Cardiac muscle cell (in vitro differentiated cells and primary cell): ENCODE data around the gene CENPE. TPM values are rescaled to one million over a fixed set of nuclear protein-coding genes. Genes with fewer than 3 reads are reported as not detected.

Experiments
- DNase-seq, 2 donors: peaks; one replicate each; pipeline versions ENCODE4 v3.0.0 to v3.0.0-alpha.2; 2010 to 2017; ENCODE audit warnings: low read depth in 1 of 2, low spot score in 1 of 2
- H3K27ac ChIP-seq: fragments of 200-600 bp; sonication (generic); 2 replicates; pipeline ENCODE4 v1.5.1; 2016
- H3K27me3 ChIP-seq: fragments of 200-600 bp; sonication (generic); 2 replicates; pipeline ENCODE4 v1.6.0; 2016; ENCODE audit warnings: control low read depth
- H3K36me3 ChIP-seq: fragments of 200-600 bp; sonication (generic); 2 replicates; pipeline ENCODE4 v1.5.1; 2016; ENCODE audit warnings: control low read depth
- H3K4me1 ChIP-seq: fragments of 200-600 bp; sonication (generic); 2 replicates; pipeline ENCODE4 v1.8.1; 2017; ENCODE audit warnings: low read depth, mild to moderate bottlenecking, mixed run types
- H3K4me3 ChIP-seq: fragments of 200-600 bp; sonication (generic); 2 replicates; pipeline ENCODE4 v1.5.1; 2016; ENCODE audit warnings: mild to moderate bottlenecking
- H3K9me3 ChIP-seq: fragments of 200-600 bp; sonication (generic); 2 replicates; pipeline ENCODE4 v1.5.1; 2017; ENCODE audit warnings: low read depth, mild to moderate bottlenecking, control low read depth
- polyA plus RNA-seq: library from polyadenylated mRNA; unstranded; fragments of >200 nt; fragmentation: Nextera tagmentation; extraction: Ambion mirVana; gene quantifications from 2 replicates; pipeline ENCODE4 v1.2.1, GENCODE V29; 2016
- total RNA-seq: library from RNA; depleted of rRNA; stranded (reverse); fragments of >200 nt; gene quantifications from 2 replicates; pipeline ENCODE4 v1.2.3, GENCODE V29; 2016
- TF ChIP-seq, protein P1 (sequence below): IDR thresholded peaks from 2 replicates; pipeline ENCODE4 v1.5.1; 2012; ENCODE audit warnings: low read depth, mild to moderate bottlenecking, low read length

Gene CENPE
- total and polyA plus RNA-seq, 2 experiments from 2014 or later: 3.5 to 16.4 TPM

DNA sequence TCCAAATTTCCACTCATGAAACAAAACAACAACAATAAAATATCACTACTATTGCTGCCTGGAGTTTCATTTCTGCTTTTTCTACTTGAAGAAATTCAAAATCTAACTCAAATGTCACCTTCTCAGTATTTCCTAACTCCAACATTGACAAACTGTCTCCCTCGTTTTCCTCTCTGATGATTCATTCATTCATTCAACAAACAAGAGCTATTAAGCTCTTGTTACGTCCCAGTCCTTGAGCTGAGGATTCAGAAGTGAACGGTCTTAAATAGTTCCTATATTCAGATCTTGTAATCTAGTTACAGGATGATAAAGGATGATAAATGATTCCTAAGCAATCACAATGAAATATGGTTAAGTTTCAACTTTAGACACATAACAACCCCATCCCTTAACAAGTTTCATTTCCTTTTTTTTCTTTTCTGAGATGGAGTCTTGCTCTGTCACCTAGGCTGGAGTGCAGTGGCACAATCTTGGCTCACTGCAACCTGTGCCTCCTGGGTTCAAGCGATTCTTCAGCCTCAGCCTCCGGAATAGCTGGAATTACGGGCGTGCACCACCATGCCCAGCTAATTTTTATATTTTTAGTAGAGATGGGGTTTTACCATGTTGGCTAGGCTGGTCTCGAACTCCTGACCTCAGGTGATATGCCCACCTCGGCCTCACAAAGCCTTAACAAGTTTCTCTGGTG, 123.3 kb downstream of the CENPE start:
- Histone ChIP-seq H3K36me3 (no peaks in the 10 kb centered on the region), H3K4me3 (no peak overlapping the region), H3K9me3 (no peaks in the 10 kb centered on the region), H3K27me3 (no peaks in the 10 kb centered on the region), H3K4me1 (peaks cover 6% of the 10 kb centered on the region), H3K27ac (no peak overlapping the region)
- TF ChIP-seq, protein P1, sequence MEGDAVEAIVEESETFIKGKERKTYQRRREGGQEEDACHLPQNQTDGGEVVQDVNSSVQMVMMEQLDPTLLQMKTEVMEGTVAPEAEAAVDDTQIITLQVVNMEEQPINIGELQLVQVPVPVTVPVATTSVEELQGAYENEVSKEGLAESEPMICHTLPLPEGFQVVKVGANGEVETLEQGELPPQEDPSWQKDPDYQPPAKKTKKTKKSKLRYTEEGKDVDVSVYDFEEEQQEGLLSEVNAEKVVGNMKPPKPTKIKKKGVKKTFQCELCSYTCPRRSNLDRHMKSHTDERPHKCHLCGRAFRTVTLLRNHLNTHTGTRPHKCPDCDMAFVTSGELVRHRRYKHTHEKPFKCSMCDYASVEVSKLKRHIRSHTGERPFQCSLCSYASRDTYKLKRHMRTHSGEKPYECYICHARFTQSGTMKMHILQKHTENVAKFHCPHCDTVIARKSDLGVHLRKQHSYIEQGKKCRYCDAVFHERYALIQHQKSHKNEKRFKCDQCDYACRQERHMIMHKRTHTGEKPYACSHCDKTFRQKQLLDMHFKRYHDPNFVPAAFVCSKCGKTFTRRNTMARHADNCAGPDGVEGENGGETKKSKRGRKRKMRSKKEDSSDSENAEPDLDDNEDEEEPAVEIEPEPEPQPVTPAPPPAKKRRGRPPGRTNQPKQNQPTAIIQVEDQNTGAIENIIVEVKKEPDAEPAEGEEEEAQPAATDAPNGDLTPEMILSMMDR: no peak
- DNase-seq: no peak

DNA sequence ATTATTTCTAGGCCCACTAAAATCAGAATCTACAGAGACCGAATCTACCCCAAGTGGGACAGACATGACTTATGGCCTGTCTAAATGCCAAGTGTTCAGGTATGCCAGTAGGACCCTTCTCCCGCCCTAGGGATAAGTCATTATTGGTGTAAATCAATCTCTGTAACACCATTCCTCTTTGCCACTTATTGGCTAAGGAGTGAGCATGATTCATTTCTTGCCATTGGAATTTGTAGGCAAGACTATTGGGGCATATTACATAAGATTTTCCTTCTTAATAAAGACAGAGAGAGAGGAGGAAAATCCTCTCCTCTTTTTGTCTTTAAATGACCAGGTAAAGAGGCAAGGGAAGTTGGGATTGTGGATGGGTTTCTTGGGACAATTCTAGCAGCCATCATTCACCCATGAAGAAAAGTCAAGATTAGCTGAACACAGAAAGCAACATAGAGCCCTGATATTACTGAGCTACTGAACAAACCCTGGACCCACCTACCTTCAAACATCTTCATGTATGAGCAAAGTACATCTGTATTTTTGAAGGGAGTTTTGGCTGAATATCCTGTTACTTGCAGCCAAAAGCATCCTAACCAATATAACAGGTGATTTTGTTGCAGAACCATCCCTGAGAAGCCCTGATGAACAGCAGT, 124.2 kb downstream of the CENPE start:
- H3K36me3 ChIP-seq: no peaks in the 10 kb centered on the region
- DNase-seq: no peak
- TF ChIP-seq, protein P1: no peak

DNA sequence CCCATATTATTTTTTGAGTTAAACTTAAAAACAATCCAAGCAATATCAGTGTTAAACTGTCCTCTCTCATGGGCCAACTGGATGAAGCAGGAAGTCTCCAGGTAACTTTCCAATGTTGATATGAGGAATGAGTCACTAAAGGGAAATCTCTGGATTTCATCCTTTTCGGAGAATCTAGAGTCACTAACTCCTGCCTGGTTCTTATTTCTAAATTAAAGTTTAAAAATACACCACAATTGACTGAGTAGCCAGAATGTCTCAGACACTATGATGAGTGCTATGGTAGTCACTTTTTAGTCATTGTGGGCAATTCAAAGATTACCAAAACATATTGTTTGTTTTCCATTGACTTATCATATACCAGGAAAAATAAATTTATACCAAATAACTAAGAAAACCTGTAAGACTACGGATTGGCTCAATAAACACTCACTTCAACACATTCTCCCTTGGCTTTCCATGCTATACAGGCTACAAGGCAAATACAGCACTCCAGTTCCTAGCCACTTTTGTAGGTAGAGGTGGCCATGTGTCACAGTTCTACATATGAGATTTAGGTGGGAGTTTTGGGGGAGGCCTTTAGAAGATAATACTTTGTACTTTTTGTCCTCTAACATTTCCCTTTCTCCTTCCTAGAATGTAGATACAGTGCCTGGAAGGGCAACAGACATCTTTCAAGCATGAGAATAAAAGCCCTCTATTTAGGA, 130.1 kb downstream of the CENPE start:
- H3K36me3 ChIP-seq: no peaks in the 10 kb centered on the region
- no peaks in the 10 kb centered on the region for H3K27me3 ChIP-seq
- no peaks in the 10 kb centered on the region for H3K4me1 ChIP-seq
- H3K9me3 ChIP-seq: no peaks in the 10 kb centered on the region
- no peak overlapping the region for H3K27ac ChIP-seq
- H3K4me3 ChIP-seq: no peak overlapping the region
- DNase-seq: no peak
- TF ChIP-seq, protein P1: no peak

More for the DNA sequence above, 124.2 kb downstream of the CENPE start:
- no peaks in the 10 kb centered on the region for H3K9me3 ChIP-seq
- no peak overlapping the region for H3K4me3 ChIP-seq
- H3K27ac ChIP-seq: no peak overlapping the region
- H3K4me1 ChIP-seq: peaks cover 6% of the 10 kb centered on the region
- H3K27me3 ChIP-seq: no peaks in the 10 kb centered on the region

DNA sequence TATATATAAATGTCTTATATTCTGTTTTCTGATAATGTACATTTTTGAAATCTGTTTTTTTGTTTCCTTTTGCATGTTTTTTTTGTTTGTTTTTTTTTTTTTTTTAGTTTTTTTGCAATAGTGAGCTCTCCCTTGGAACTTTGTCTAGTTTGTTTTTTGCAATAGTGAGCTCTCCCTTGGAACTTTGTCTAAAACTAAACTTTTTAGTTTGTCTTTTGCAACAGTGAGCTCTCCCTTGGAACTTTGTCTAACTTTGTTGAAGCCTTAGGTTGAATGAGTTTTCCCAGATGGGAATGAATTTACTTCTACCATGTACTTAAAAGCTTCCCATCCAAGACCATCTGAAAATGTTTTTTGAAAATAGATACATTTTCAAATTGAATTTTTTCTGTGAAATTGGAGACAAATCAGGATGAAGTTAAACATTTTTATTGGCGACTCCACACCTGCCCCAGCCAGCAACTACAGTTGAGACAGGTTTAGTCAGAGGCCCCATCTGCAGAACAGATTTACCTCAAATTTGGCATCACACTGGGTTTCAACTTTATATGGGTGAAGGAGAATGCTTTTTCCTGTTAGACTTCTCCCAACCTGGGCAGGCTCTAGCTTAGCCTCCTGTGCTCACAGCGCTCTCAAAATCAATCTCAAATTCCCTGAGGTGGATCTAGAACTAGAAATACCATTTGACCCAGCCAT, 137.5 kb downstream of the CENPE start:
- no peaks in the 10 kb centered on the region for H3K36me3 ChIP-seq
- H3K4me3 ChIP-seq: no peak overlapping the region
- H3K27me3 ChIP-seq: no peaks in the 10 kb centered on the region
- no peak for DNase-seq
- H3K27ac ChIP-seq: no peak overlapping the region
- no peaks in the 10 kb centered on the region for H3K4me1 ChIP-seq
- H3K9me3 ChIP-seq: no peaks in the 10 kb centered on the region
- TF ChIP-seq, protein P1: no peak

Other genes starting within 250 kb of the CENPE start
- gene SLC9B1, start 178.6 kb downstream of the CENPE start, total RNA-seq: 0.14 and 0.30 TPM in 2 replicates
- 1.7 TPM in 1 of 2 replicates, not detected in the other for gene SLC9B1, start 178.6 kb downstream of the CENPE start, polyA plus RNA-seq
- 15.8 and 19.1 TPM in 2 replicates for gene SLC9B2, start 121.6 kb downstream of the CENPE start, total RNA-seq
- gene SLC9B2, start 121.6 kb downstream of the CENPE start, polyA plus RNA-seq: 14.5 and 20.0 TPM in 2 replicates
- 89.5 and 91.9 TPM in 2 replicates for gene BDH2, start 98.5 kb downstream of the CENPE start, total RNA-seq
- gene BDH2, start 98.5 kb downstream of the CENPE start, polyA plus RNA-seq: 101 and 131 TPM in 2 replicates